Fibroblast of pulmonary artery (primary cell): Measurements from ENCODE around the gene DNAH7.

Experiments used
- DNase-seq: peaks from one replicate; pipeline ENCODE4 v3.0.0-alpha.2; 2010; ENCODE audit warnings: low read depth
- H3K4me3 ChIP-seq: replicated peaks from 2 replicates; pipeline ENCODE4 v1.5.1; 2011; ENCODE audit warnings: low read depth, mild to moderate bottlenecking, control low read depth, low read length, moderate library complexity
- CTCF ChIP-seq: IDR thresholded peaks from 2 replicates; pipeline ENCODE4 v1.5.1; 2011; ENCODE audit warnings: mild to moderate bottlenecking, control low read depth, low read length, inconsistent platforms; ENCODE audit errors: missing control alignments

DNAH7 gene

GRCh38 chr2:195808189-195808588 is 260.4 kb downstream of the DNAH7 start:
- no peak for DNase-seq
- no peak for TF ChIP-seq CTCF
- H3K4me3 ChIP-seq, result no peak overlapping the region

GRCh38 chr2:195805283-195805976 is 263.2 kb downstream of the DNAH7 start:
- no peak for TF ChIP-seq CTCF
- DNase-seq, result no peak
- H3K4me3 ChIP-seq, result no peak overlapping the region

- TF ChIP-seq CTCF, result no peak
- H3K4me3 ChIP-seq, result no peak overlapping the region
- no peak for DNase-seq
Measured at GRCh38 chr2:195795879-195796278, 272.8 kb downstream of the DNAH7 start.

- DNase-seq, result no peak
- TF ChIP-seq CTCF, result no peak
- no peak overlapping the region for H3K4me3 ChIP-seq
Measured at GRCh38 chr2:195793881-195794280, 274.8 kb downstream of the DNAH7 start.

- H3K4me3 ChIP-seq, result no peak overlapping the region
- no peak for TF ChIP-seq CTCF
- no peak for DNase-seq
Measured at GRCh38 chr2:195782156-195782555, 286.5 kb downstream of the DNAH7 start.

GRCh38 chr2:195779491-195779890 is 289.1 kb downstream of the DNAH7 start:
- H3K4me3 ChIP-seq, result no peak overlapping the region
- no peak for TF ChIP-seq CTCF
- DNase-seq, result no peak

- no peak overlapping the region for H3K4me3 ChIP-seq
- TF ChIP-seq CTCF, result no peak
- DNase-seq, result no peak
Measured at GRCh38 chr2:195769975-195770374, 298.7 kb downstream of the DNAH7 start.
